RCC 7860 (cell line): ENCODE results near the gene ZNF222.
A peak's percentile ranks its signal among the peaks of the same experiment; 100 is the strongest.

Experiments
- DNase-seq: peaks from one replicate; pipeline ENCODE4 v3.0.0-alpha.2; 2015; ENCODE audit warnings: low spot score
- FAIRE-seq: peaks from 2 replicates; lab custom pipeline; 2012; peaks lifted over from hg19 to GRCh38; lab: Jason Lieb, UNC

Gene ZNF222

GRCh38 chr19:44051650-44052402 lies 26.6 kb downstream of the ZNF222 start, which contains the start of gene ZNF223:
TSS of gene ZNF223 (plus strand) at chr19:44052036. CDS start at chr19:44055177, 3,141 bp downstream.
- DNase-seq (peak; percentile 69), FAIRE-seq (peak; percentile 81)

DNA sequence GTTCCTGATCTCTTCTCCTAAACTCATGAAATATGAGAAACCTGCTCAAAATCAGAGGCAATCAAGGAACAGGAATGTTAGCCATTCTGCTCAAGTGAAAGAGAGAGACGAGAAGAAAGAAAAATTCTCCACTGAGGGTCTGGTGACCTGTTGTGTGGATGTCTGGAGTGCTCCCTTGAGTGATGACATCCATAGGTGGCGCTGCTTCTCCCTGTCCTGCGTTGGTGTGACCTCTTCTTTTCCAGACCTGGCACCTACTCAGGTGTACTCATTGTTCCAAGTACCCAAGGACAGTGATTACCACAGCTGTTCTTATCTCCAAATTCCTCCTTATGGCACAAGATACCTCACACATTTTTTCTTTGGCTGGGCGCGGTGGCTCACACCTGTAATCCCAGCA lies 30.7 kb downstream of the ZNF222 start:
- no peak for FAIRE-seq
- no peak for DNase-seq

DNA sequence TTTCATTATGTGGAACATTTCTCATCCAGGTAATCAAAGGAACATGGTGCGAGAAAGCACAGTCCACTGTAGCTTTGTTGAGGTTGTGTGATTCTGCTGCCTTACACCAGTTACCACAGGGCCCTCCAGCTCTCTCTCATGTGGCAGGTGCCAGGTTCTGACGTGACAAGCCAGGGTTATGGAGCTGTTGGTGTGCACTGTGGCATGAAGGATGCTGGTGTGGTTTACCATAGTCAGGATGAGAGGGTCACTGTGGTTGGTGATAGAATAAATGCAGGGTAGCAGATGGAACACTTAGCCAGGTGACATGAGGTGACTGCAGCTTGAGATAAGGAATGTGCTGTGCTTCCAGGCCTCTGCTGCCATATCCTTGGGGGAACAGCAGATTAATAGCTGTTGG lies 34.0 kb downstream of the ZNF222 start:
- DNase-seq (no peak), FAIRE-seq (no peak)

GRCh38 chr19:44061038-44061437 lies 35.9 kb downstream of the ZNF222 start:
- DNase-seq = no peak
- no peak for FAIRE-seq

DNA sequence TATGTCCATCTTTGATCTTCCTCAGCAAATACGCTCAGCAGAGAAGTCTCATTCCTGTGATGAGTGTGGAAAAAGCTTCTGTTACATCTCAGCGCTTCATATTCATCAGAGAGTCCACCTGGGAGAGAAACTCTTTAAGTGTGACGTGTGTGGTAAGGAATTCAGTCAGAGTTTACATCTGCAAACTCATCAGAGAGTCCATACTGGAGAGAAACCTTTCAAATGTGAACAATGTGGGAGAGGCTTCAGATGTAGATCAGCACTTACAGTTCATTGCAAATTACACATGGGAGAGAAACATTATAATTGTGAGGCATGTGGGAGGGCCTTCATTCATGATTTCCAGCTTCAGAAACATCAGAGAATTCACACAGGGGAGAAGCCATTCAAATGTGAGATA lies 41.1 kb downstream of the ZNF222 start:
- DNase-seq = no peak

GRCh38 chr19:44069415-44069814 lies 44.2 kb downstream of the ZNF222 start:
- FAIRE-seq (no peak), DNase-seq (no peak)

More for the DNA sequence above, 41.1 kb downstream of the ZNF222 start:
- FAIRE-seq = no peak

GRCh38 chr19:44071824-44072542 lies 46.8 kb downstream of the ZNF222 start, which contains the start of gene ZNF284:
TSS of gene ZNF284 (plus strand) at chr19:44072159. CDS start at chr19:44076390, 4,231 bp downstream.
- DNase-seq (peak; percentile 59), FAIRE-seq (no peak)

GRCh38 chr19:44072543-44073401 lies 47.6 kb downstream of the ZNF222 start:
- FAIRE-seq (no peak), DNase-seq (no peak)

DNA sequence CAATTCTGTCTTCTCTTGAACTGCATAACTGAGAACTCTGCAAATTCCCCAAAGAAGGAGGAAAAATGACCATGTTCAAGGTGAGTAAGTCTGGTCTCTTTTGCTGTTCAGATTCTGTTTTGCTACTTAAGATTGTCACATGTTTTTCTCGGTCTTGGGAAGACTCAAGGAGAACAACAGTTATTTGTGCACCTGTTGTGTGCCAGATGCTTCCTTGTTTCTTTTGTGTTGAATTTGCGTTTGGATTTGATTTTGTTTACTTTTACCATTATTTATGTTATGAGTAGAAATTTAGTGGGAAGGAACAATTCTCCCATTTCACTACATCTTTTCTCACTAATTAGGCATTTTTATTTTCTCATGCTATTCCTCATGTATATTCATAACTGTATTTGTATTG lies 51.1 kb downstream of the ZNF222 start:
- DNase-seq = no peak
- FAIRE-seq = no peak
